GM12865 (cell line): Measurements from ENCODE around the gene CFAP77.

Experiments
- DNase-seq: peaks from one replicate; pipeline ENCODE4 v3.0.0; 2010; ENCODE audit warnings: low read depth
- H3K4me3 ChIP-seq: 2 replicates; pipeline ENCODE4 v1.5.1; 2011; ENCODE audit warnings: mild to moderate bottlenecking, low read depth, low read length, control low read depth
- TF ChIP-seq, protein P1 (sequence below): IDR thresholded peaks from 2 replicates; pipeline ENCODE4 v1.5.1; 2011; ENCODE audit warnings: low read length, control low read depth, low read depth, inconsistent platforms; ENCODE audit not compliant: insufficient read depth; ENCODE audit errors: missing control alignments

CFAP77 gene

DNA sequence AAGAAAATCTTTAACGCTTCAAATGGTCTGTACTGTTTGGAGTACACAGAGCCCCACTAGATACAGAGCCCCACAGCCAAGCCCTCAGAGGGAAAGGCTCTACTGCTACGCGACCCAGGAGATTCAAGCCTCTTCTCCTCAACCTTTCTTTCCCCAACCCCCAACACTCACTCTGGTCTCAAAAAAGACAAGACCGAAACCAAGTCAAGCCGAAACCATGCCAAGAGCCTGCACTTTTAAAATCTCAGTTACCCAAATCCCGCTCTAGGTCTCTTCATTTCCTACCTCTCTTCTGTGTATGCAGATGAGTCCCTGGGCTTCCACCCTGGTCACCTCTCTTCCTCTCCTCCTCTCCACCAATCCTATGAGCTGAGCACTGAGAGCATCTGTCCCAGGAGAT lies 204.3 kb downstream of the CFAP77 start:
- TF ChIP-seq, protein P1, sequence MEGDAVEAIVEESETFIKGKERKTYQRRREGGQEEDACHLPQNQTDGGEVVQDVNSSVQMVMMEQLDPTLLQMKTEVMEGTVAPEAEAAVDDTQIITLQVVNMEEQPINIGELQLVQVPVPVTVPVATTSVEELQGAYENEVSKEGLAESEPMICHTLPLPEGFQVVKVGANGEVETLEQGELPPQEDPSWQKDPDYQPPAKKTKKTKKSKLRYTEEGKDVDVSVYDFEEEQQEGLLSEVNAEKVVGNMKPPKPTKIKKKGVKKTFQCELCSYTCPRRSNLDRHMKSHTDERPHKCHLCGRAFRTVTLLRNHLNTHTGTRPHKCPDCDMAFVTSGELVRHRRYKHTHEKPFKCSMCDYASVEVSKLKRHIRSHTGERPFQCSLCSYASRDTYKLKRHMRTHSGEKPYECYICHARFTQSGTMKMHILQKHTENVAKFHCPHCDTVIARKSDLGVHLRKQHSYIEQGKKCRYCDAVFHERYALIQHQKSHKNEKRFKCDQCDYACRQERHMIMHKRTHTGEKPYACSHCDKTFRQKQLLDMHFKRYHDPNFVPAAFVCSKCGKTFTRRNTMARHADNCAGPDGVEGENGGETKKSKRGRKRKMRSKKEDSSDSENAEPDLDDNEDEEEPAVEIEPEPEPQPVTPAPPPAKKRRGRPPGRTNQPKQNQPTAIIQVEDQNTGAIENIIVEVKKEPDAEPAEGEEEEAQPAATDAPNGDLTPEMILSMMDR: no peak
- H3K4me3 ChIP-seq: no peak overlapping the region
- DNase-seq: no peak

DNA sequence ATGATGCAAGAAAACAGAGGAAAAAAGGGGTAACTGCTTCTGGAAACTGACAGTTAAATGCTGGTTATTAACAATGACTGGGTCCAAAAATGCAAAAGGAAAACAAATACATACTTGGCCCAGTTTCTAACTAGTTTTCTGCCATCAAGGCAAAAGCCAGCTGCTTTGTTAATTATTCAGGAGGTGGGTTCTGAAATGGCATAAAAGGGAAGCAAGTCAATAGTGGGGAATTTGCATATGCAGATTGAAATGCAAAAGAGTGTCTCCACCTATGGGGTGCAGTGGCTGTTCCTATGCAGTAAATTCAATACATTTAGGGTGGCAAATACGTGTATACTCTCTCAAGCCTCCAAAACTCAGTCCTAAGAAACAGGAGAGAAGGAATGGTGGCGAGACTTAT lies 205.8 kb downstream of the CFAP77 start:
- H3K4me3 ChIP-seq: no peak overlapping the region
- DNase-seq: no peak
- TF ChIP-seq, protein P1: no peak

DNA sequence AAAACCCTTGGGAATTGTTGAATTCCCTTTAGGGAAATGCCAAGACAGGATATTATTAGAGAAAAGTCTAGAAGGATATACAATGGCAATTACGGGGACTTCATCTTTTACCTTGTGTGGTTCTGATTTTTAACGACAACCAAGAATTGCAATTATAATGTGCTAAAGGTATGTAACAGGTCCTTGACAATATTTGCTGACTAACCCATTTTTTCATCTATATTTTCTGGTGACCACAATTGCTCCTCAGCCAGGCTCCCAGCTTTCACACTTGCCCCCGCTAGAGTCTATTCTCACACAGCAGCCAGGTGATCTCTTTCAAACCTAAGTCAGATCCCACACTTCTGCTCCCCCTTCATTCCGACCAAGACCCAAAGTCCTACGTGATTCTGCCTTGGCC lies 206.7 kb downstream of the CFAP77 start:
- DNase-seq: no peak
- no peak overlapping the region for H3K4me3 ChIP-seq
- TF ChIP-seq, protein P1: no peak

DNA sequence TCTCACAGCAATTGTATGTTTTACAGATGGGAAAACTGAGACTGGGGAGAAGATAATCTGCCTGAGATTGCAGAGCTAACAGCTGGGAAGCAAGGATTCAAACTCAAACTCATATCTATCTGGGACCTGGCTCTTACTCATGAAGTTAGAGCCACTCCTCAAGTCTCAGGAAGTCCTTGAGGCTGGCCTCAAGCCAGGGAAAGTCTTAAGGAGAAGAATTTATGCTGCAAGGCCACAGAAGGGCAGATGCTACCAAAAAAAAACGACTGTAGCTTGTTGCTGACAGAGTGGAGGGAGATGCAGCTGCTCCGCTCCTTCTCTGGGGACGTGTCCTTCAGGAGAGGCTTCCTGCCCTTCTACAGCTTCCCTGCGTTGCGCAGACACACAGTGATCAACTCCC lies 212.1 kb downstream of the CFAP77 start:
- TF ChIP-seq, protein P1: no peak
- no peak for DNase-seq
- H3K4me3 ChIP-seq: no peak overlapping the region
